WERI-Rb-1 (cell line): ENCODE results near the gene IGF2.

Experiments used
- DNase-seq: peaks from one replicate; pipeline ENCODE4 v3.0.0-alpha.2; 2020
- H3K27ac ChIP-seq: fragments of 250-450 bp; sonication (Bioruptor Pico); 2 replicates; pipeline ENCODE4 v1.5.1; 2020; ENCODE audit warnings: mild to moderate bottlenecking, moderate library complexity
- H3K27me3 ChIP-seq: fragments of 250-450 bp; sonication (Bioruptor Pico); 2 replicates; pipeline ENCODE4 v1.5.1; 2021; ENCODE audit warnings: mild to moderate bottlenecking, low read depth, moderate library complexity; ENCODE audit not compliant: insufficient read depth, severe bottlenecking
- H3K36me3 ChIP-seq: fragments of 250-450 bp; sonication (Bioruptor Pico); 2 replicates; pipeline ENCODE4 v1.5.1; 2020; ENCODE audit warnings: mild to moderate bottlenecking, moderate library complexity
- H3K4me3 ChIP-seq: 2 replicates; pipeline ENCODE4 v1.5.1; 2011; ENCODE audit warnings: low read depth, mild to moderate bottlenecking, control low read depth, low read length
- H3K9me3 ChIP-seq: fragments of 250-450 bp; sonication (Bioruptor Pico); 2 replicates; pipeline ENCODE4 v1.5.1; 2021; ENCODE audit warnings: mild to moderate bottlenecking, moderate library complexity; ENCODE audit not compliant: severe bottlenecking
- CTCF ChIP-seq: IDR thresholded peaks from 2 replicates; pipeline ENCODE4 v1.5.1; 2011; ENCODE audit warnings: low read depth, mild to moderate bottlenecking, control low read depth, inconsistent platforms, low read length

The IGF2 gene

GRCh38 chr11:2164861-2165555 is 25.8 kb upstream of the IGF2 start:
- H3K27ac ChIP-seq, result no peak overlapping the region
- H3K36me3 ChIP-seq, result no peaks in the 10 kb centered on the region
- H3K27me3 ChIP-seq, result peaks cover 38% of the 10 kb centered on the region
- DNase-seq, result no peak
- H3K4me3 ChIP-seq, result no peak overlapping the region
- no peak for TF ChIP-seq CTCF
- no peaks in the 10 kb centered on the region for H3K9me3 ChIP-seq

- TF ChIP-seq CTCF, result no peak
- Histone ChIP-seq H3K27me3 (peaks cover 41% of the 10 kb centered on the region), H3K4me3 (no peak overlapping the region)
Observed at GRCh38 chr11:2164081-2164480, 24.9 kb upstream of the IGF2 start.

GRCh38 chr11:2163428-2163978 is 24.3 kb upstream of the IGF2 start:
- H3K27ac ChIP-seq, result no peak overlapping the region
- H3K27me3 ChIP-seq, result peaks cover 47% of the 10 kb centered on the region
- H3K36me3 ChIP-seq, result no peaks in the 10 kb centered on the region
- no peaks in the 10 kb centered on the region for H3K9me3 ChIP-seq
- H3K4me3 ChIP-seq, result no peak overlapping the region
- no peak for TF ChIP-seq CTCF
- no peak for DNase-seq

More at GRCh38 chr11:2164081-2164480, 24.9 kb upstream of the IGF2 start:
- Histone ChIP-seq H3K9me3 (no peaks in the 10 kb centered on the region), H3K27ac (no peak overlapping the region), H3K36me3 (no peaks in the 10 kb centered on the region)
- no peak for DNase-seq

DNA sequence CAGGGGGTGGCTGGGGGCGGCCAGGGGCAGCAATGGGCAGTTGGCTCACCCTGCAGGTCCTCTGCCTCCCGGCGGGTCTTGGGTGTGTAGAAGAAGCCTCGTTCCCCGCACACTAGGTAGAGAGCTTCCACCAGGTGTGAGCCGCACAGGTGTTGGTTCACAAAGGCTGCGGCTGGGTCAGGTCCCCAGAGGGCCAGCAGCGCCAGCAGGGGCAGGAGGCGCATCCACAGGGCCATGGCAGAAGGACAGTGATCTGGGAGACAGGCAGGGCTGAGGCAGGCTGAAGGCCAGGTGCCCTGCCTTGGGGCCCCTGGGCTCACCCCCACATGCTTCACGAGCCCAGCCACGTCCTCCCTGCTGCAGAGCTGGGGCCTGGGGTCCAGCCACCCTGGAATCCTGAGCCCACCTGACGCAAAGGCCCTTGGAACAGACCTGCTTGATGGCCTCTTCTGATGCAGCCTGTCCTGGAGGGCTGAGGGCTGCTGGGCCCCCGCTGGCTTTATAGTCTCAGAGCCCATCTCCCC is 21.6 kb upstream of the IGF2 start, which contains the start of gene INS:
INS (minus strand) TSS at position 474 of the 524 bp plus-strand sequence; CDS start at position 236, 238 bp downstream.
- H3K4me3 ChIP-seq, result no peak within 1 kb of the TSS
- no peak for DNase-seq
- no peaks in the 10 kb centered on the region for H3K9me3 ChIP-seq
- H3K27ac ChIP-seq, result no peak within 1 kb of the TSS
- peaks cover 64% of the 10 kb centered on the region for H3K27me3 ChIP-seq
- no peak for TF ChIP-seq CTCF
- H3K36me3 ChIP-seq, result no peaks in the 10 kb centered on the region

DNA sequence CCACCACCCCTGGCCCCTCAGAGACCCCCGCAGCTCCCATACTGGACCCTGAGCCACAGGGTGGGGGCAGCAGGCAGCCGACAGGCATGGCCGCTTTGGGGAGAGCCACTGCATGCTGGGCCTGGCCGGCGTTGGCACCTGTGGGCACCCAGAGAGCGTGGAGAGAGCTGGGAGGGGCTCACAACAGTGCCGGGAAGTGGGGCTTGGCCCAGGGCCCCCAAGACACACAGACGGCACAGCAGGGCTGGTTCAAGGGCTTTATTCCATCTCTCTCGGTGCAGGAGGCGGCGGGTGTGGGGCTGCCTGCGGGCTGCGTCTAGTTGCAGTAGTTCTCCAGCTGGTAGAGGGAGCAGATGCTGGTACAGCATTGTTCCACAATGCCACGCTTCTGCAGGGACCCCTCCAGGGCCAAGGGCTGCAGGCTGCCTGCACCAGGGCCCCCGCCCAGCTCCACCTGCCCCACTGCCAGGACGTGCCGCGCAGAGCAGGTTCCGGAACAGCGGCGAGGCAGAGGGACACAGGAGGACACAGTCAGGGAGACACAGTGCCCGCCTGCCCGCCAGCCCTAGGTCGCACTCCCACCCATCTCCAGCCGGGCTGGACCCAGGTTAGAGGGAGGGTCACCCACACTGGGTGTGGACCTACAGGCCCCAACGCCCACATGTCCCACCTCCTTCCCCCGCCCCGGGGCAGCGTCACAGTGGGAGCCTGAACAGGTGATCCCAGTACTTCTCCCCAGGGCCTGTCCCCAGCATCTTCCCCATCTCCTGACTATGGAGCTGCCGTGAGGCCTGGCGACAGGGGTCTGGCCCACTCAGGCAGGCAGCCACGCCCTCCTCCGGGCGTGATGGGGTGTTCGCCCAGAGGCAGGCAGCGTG is 20.6 kb upstream of the IGF2 start:
- Histone ChIP-seq H3K4me3 (no peak overlapping the region), H3K36me3 (no peaks in the 10 kb centered on the region), H3K27ac (no peak overlapping the region), H3K27me3 (peaks cover 72% of the 10 kb centered on the region), H3K9me3 (no peaks in the 10 kb centered on the region)
- DNase-seq, result no peak
- TF ChIP-seq CTCF, result no peak
